A549 (cell line): Measurements from ENCODE around the gene TMEM92. TPM values are rescaled to one million over a fixed set of nuclear protein-coding genes. Genes with fewer than 3 reads are reported as not detected.
A peak's percentile ranks its signal among the peaks of the same experiment; 100 is the strongest.
"Not testable (repeated sequence)": the region's sequence is repeated elsewhere in the genome, so short reads cannot be mapped to it uniquely, and the experiment has no call there.

Experiments
- ATAC-seq, 2 experiments: fragments of 200-7000 bp in 1 of 2; fragments of >200 bp in 1 of 2; cut with Nextera tagmentation in 1 of 2; cut with Tn5 transposase in 1 of 2; 3 replicates each; pipeline versions ENCODE4 v1.8.0 to v1.9.1; 2018 to 2020; ENCODE audit warnings: mild to moderate bottlenecking in 1 of 2, moderate library complexity in 1 of 2
- CTCF ChIA-PET: fragments of 300-600 bp; sonication (Branson Sonifier 250); formaldehyde crosslinking; extraction: SDS; loops from one replicate; lab custom pipeline; 2021; ENCODE audit warnings: antibody characterized with exemption, inconsistent platforms; lab: Yijun Ruan, JAX
- POLR2A ChIA-PET: fragments of 350-600 bp; formaldehyde crosslinking; extraction: SDS; loops from one replicate; lab custom pipeline; 2021; ENCODE audit warnings: antibody characterized with exemption, inconsistent platforms; lab: Yijun Ruan, JAX
- DNase-seq, 2 experiments: peaks; one replicate each; pipeline versions ENCODE4 v3.0.0 to v3.0.0-alpha.2; 2011 to 2016; ENCODE audit warnings: low read depth in 1 of 2, low spot score in 1 of 2
- FAIRE-seq: peaks from 2 replicates; lab custom pipeline; 2011; peaks lifted over from hg19 to GRCh38; lab: Jason Lieb, UNC
- H3K27ac ChIP-seq, 2 experiments: fragments of >200 bp; sonication (Bioruptor Twin); formaldehyde crosslinking; 3 replicates each; pipeline ENCODE4 v1.5.1; 2016 to 2017
- H3K4me1 ChIP-seq: fragments of >200 bp; sonication (Bioruptor Twin); formaldehyde crosslinking; 3 replicates; pipeline ENCODE4 v1.6.1; 2016
- H3K4me2 ChIP-seq: fragments of >200 bp; sonication (Bioruptor Twin); formaldehyde crosslinking; 3 replicates; pipeline ENCODE4 v1.6.1; 2016
- H3K4me3 ChIP-seq: fragments of >200 bp; sonication (Bioruptor Twin); formaldehyde crosslinking; 3 replicates; pipeline ENCODE4 v1.5.1; 2016
- H3K9me3 ChIP-seq: fragments of >200 bp; sonication (Bioruptor Twin); formaldehyde crosslinking; 3 replicates; pipeline ENCODE4 v1.6.1; 2016
- CBX2 ChIP-seq: fragments of 200-600 bp; sonication (generic); IDR thresholded peaks from 2 replicates; pipeline ENCODE4 v1.6.1; 2016; ENCODE audit warnings: low read depth, mild to moderate bottlenecking, borderline replicate concordance
- ESRRA ChIP-seq: fragments of 150-350 bp; IDR thresholded peaks from 2 replicates; pipeline ENCODE4 v1.6.1; 2014; ENCODE audit warnings: mild to moderate bottlenecking, low read length, borderline replicate concordance
- FOSL2 ChIP-seq, 2 experiments: fragments of 450-650 bp in 1 of 2; fragments of >200 bp in 1 of 2; sonication (Bioruptor Twin) in 1 of 2; formaldehyde crosslinking; IDR thresholded peaks; 2 replicates each; pipeline versions ENCODE4 v1.5.0 to v1.6.1; 2016 to 2020; ENCODE audit warnings: mild to moderate bottlenecking in 1 of 2, moderate library complexity in 1 of 2
- FOXS1 ChIP-seq: fragments of 250-450 bp; sonication (Bioruptor Pico); IDR thresholded peaks from 2 replicates; pipeline ENCODE4 v1.5.0; 2020; ENCODE audit warnings: mild to moderate bottlenecking, moderate library complexity
- HDAC2 ChIP-seq: fragments of 200-600 bp; sonication (generic); IDR thresholded peaks from 2 replicates; pipeline ENCODE4 v1.6.1; 2016
- HEYL ChIP-seq: fragments of 250-450 bp; sonication (Bioruptor Pico); IDR thresholded peaks from 2 replicates; pipeline ENCODE4 v1.8.0; 2021; ENCODE audit warnings: mild to moderate bottlenecking, moderate library complexity
- HOXB13 ChIP-seq: fragments of 250-450 bp; sonication (Bioruptor Pico); IDR thresholded peaks from 2 replicates; pipeline ENCODE4 v1.5.0; 2020; ENCODE audit warnings: low read depth, mild to moderate bottlenecking, moderate library complexity
- MAZ ChIP-seq: fragments of 150-350 bp; IDR thresholded peaks from 2 replicates; pipeline ENCODE4 v1.6.1; 2014; ENCODE audit warnings: antibody characterized with exemption, low read depth, low read length, borderline replicate concordance
- NFE2L2 ChIP-seq: fragments of 150-350 bp; conservative IDR thresholded peaks from 2 replicates; pipeline ENCODE4 v1.6.1; 2014; ENCODE audit warnings: low read length
- NPAS2 ChIP-seq: fragments of 250-450 bp; sonication (Bioruptor Pico); IDR thresholded peaks from 2 replicates; pipeline ENCODE4 v1.8.0; 2022; ENCODE audit warnings: mild to moderate bottlenecking, moderate library complexity, borderline replicate concordance
- RARB ChIP-seq: fragments of 250-450 bp; sonication (Bioruptor Pico); IDR thresholded peaks from 2 replicates; pipeline ENCODE4 v1.8.0; 2021; ENCODE audit warnings: mild to moderate bottlenecking, moderate library complexity
- RCOR1 ChIP-seq: fragments of 150-350 bp; IDR thresholded peaks from 2 replicates; pipeline ENCODE4 v1.6.1; 2014; ENCODE audit warnings: antibody characterized with exemption, low read length, low read depth
- RFX5 ChIP-seq: fragments of 450-650 bp; IDR thresholded peaks from 2 replicates; pipeline ENCODE4 v1.7.1; 2014; ENCODE audit warnings: antibody characterized with exemption, mild to moderate bottlenecking, moderate library complexity
- RNF2 ChIP-seq: fragments of 200-600 bp; sonication (generic); IDR thresholded peaks from 2 replicates; pipeline ENCODE4 v1.6.1; 2016; ENCODE audit warnings: low read depth, mild to moderate bottlenecking, antibody characterized with exemption, moderate library complexity, borderline replicate concordance
- TFCP2L1 ChIP-seq: fragments of 250-450 bp; sonication (Bioruptor Pico); IDR thresholded peaks from 2 replicates; pipeline ENCODE4 v1.5.0; 2021; ENCODE audit warnings: mild to moderate bottlenecking
- ZC3H11A ChIP-seq: fragments of 450-650 bp; IDR thresholded peaks from 2 replicates; pipeline ENCODE4 v1.6.1; 2014; ENCODE audit warnings: antibody characterized with exemption, mild to moderate bottlenecking
- ZFP36 ChIP-seq: fragments of 450-650 bp; IDR thresholded peaks from 2 replicates; pipeline ENCODE4 v1.6.1; 2014; ENCODE audit warnings: borderline replicate concordance; ENCODE audit not compliant: partially characterized antibody
- ZNF302 ChIP-seq: fragments of 250-450 bp; sonication (Bioruptor Pico); IDR thresholded peaks from 2 replicates; pipeline ENCODE4 v1.9.0; 2021; ENCODE audit warnings: inconsistent platforms, mild to moderate bottlenecking, moderate library complexity
- ZSCAN20 ChIP-seq: fragments of 250-450 bp; sonication (Bioruptor Pico); IDR thresholded peaks from 2 replicates; pipeline ENCODE4 v1.8.0; 2022; ENCODE audit warnings: mild to moderate bottlenecking, moderate library complexity
- WGBS: methylation state at CpG from one replicate; pipeline ENCODE4 v1.1.6; 2017; ENCODE audit errors: missing lambda C conversion rate; 5-methylcytosine and 5-hydroxymethylcytosine counted together
- polyA plus RNA-seq, 4 experiments: library from polyadenylated mRNA; depleted of rRNA in 3 of 4; stranded (reverse); fragments of >200 nt; fragmentation: RNase III in 1 of 4; extraction: RNeasy Plus Mini Kit Qiagen cat#74134 plus additional on column Dnase treatment in 1 of 4; gene quantifications; 2 replicates in 3 of 4; 3 replicates in 1 of 4; pipeline ENCODE4 v1.2.3, GENCODE V29; 2011 to 2017
- TF ChIP-seq, protein P1 (sequence below): IDR thresholded peaks from 2 replicates; pipeline ENCODE4 v1.6.1; 2012; ENCODE audit warnings: low read depth, borderline replicate concordance
- TF ChIP-seq, protein P2 (sequence below): fragments of >200 bp; sonication (Bioruptor Twin); formaldehyde crosslinking; IDR thresholded peaks from 3 replicates; pipeline ENCODE4 v1.6.1; 2016
- TF ChIP-seq, protein P3 (sequence below): fragments of >200 bp; sonication (Bioruptor Twin); formaldehyde crosslinking; IDR thresholded peaks from 2 replicates; pipeline ENCODE4 v1.6.1; 2016

TMEM92 gene
- polyA plus RNA-seq, 2 of the 4 experiments (the other 2 are of a cell fraction) = 10.3 to 27.5 TPM

DNA sequence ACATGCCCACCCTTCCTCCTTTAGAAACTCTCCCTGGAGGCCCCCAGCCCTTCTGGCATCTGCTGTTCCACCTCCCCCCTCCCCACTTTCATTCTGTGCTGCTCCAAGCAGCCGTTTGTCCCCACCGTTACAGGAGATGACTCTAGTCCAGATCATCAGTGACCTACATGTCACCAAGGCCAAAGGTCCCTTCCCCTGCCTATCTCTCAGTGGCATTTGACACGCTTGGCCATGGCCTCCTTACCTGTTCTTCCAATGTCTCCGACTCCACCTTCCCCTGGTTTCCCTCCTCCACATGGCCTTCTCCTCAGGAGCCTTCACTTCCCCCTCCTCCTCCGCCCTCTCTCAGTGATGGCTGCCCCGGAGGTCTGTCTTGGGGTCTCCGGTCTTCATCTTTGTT lies 9.4 kb downstream of the TMEM92 start:
- no peak for ATAC-seq
- ChIA-PET CTCF (interaction anchor here (0.6 to 46.2 kb wide), 5 partner anchors 3 to 87 kb away, joined by 3 to 1256 read pairs (median 935); partner anchors contain the start of genes COL1A1 and TMEM92), POLR2A (interaction anchor here (0.7 kb wide), 1 partner anchor 144 kb away, joined by 4 read pairs; no protein-coding TSS in a partner anchor)
- TF ChIP-seq RCOR1 (no peak), FOSL2 (IDR thresholded peaks at IDR 0.05) (no peak), FOSL2 (CRISPR knock-in tag; IDR thresholded peaks at IDR 0.05) (no peak)
- TF ChIP-seq, protein P1, sequence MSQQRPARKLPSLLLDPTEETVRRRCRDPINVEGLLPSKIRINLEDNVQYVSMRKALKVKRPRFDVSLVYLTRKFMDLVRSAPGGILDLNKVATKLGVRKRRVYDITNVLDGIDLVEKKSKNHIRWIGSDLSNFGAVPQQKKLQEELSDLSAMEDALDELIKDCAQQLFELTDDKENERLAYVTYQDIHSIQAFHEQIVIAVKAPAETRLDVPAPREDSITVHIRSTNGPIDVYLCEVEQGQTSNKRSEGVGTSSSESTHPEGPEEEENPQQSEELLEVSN = no peak
- no peak overlapping the region for H3K4me2 ChIP-seq
- WGBS = 74% methylated on average over 7 of the region's 7 CpGs
- no peak overlapping the region for H3K4me3 ChIP-seq
- DNase-seq = no peak
- no peak overlapping the region; a peak in 1 of 6 replicates for H3K27ac ChIP-seq
- H3K4me1 ChIP-seq = peaks cover 23% of the 10 kb centered on the region
- no peak for FAIRE-seq
- no peaks in the 10 kb centered on the region for H3K9me3 ChIP-seq

DNA sequence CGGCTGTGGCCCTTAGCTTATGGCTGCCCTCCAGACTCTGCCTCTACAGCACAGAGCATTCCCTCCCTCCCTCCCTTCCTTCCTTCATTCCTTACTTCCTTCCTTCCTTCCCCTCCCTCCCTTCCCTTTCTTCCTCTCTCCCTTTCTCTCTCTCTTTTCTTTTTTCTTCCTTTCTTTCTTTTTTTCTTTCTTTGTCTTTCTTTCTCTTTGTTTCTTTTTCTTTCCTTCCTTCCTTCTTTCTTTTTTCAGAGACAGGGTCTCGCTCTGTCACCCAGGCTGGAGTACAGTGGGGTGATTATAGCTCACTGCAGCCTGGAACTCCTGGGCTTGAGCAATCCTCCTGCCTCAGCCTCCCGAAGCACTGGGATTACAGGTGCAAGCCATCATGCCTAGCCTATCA lies 11.7 kb downstream of the TMEM92 start:
- ATAC-seq (no peak), FAIRE-seq (no peak), DNase-seq (no peak)
- TF ChIP-seq, protein P1 = no peak
- TF ChIP-seq HOXB13 (no peak), ZNF302 (CRISPR knock-in tag) (no peak), FOSL2 (IDR thresholded peaks at IDR 0.05) (no peak), FOSL2 (CRISPR knock-in tag; IDR thresholded peaks at IDR 0.05) (no peak), FOXS1 (CRISPR knock-in tag) (no peak), RNF2 (no peak)
- TF ChIP-seq, protein P2, sequence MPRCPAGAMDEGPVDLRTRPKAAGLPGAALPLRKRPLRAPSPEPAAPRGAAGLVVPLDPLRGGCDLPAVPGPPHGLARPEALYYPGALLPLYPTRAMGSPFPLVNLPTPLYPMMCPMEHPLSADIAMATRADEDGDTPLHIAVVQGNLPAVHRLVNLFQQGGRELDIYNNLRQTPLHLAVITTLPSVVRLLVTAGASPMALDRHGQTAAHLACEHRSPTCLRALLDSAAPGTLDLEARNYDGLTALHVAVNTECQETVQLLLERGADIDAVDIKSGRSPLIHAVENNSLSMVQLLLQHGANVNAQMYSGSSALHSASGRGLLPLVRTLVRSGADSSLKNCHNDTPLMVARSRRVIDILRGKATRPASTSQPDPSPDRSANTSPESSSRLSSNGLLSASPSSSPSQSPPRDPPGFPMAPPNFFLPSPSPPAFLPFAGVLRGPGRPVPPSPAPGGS = no peak
- Histone ChIP-seq H3K4me2 (no peak overlapping the region), H3K27ac (peak overlapping the region in 1 of 2 experiments; percentile 27; a peak in 1 of 6 replicates), H3K4me1 (peaks cover 26% of the 10 kb centered on the region), H3K9me3 (no peaks in the 10 kb centered on the region), H3K4me3 (no peak overlapping the region)
- CTCF ChIA-PET = interaction anchor here (1.0 to 46.2 kb wide), 6 partner anchors 5 to 169 kb away, joined by 3 to 1256 read pairs (median 470); partner anchors contain the start of genes COL1A1 and TMEM92
- whole genome bisulfite sequencing = 82% methylated on average over 3 of the region's 3 CpGs
- POLR2A ChIA-PET = no interaction called here

DNA sequence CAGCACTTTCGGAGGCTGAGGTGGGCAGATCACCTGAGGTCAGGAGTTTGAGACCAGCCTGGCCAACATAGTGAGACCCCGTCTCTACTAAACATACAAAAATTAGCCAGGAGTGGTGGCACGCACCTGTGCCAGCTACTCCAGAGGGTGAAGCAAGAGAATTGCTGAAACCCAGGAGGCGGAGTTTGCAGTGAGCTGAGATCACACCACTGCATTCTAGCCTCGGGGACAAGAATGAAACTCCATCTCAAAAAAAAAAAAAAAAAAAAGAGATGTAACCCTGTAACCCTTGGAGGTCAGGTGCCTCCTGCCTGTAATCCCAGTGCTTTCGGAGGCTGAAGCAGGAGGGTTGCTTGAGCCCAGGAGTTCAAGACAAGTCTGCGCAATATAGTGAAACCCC lies 13.0 kb downstream of the TMEM92 start:
- Histone ChIP-seq H3K27ac (peak overlapping the region in 1 of 2 experiments; percentile 91; a peak in 2 of 6 replicates), H3K4me1 (peaks cover 28% of the 10 kb centered on the region)
- POLR2A ChIA-PET = interaction anchor here (0.6 kb wide), 1 partner anchor 109 kb away, joined by 3 read pairs; no protein-coding TSS in a partner anchor
- H3K4me2 ChIP-seq, ATAC-seq, FAIRE-seq, H3K9me3 ChIP-seq, H3K4me3 ChIP-seq, DNase-seq: not testable (repeated sequence)
- WGBS = 86% methylated on average over 7 of the region's 7 CpGs
- CTCF ChIA-PET = interaction anchor here (0.7 to 46.2 kb wide), 6 partner anchors 7 to 136 kb away, joined by 3 to 1256 read pairs (median 630); partner anchors contain the start of genes COL1A1 and TMEM92

DNA sequence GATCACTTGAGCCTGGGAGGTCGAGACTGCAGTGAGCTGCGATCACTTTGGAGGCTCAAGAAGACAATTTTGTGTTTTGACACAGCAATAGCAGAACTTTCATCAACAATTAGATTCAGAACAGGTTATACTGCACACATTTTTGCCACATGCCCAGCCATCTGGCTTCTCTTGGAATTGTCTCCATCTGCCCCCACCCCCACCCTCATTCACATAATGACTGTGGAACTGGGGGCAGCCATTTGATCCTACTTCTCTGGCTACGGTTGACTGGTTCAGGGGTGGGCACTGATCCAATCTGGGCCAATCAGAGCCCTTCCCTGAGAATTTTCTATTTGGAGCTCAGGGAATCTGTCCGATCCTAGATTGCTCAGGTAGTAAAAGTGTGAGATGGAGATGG lies 14.0 kb downstream of the TMEM92 start:
- Histone ChIP-seq H3K27ac (peak overlapping the region; percentile 85 to 91; a peak in 4 of 6 replicates), H3K9me3 (no peaks in the 10 kb centered on the region), H3K4me1 (peaks cover 28% of the 10 kb centered on the region), H3K4me3 (no peak overlapping the region), H3K4me2 (peak overlapping the region; percentile 83; the same call in 1 of the 3 replicates)
- CTCF ChIA-PET = interaction anchor here (1.4 to 46.2 kb wide), 6 partner anchors 8 to 126 kb away, joined by 4 to 1256 read pairs (median 630); partner anchors contain the start of genes COL1A1 and TMEM92
- no peak for TF ChIP-seq HEYL (CRISPR knock-in tag)
- TF ChIP-seq CBX2 = no peak
- TF ChIP-seq RNF2 = no peak
- no peak for TF ChIP-seq ESRRA
- TF ChIP-seq, protein P3, sequence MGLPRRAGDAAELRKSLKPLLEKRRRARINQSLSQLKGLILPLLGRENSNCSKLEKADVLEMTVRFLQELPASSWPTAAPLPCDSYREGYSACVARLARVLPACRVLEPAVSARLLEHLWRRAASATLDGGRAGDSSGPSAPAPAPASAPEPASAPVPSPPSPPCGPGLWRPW = no peak
- no peak for TF ChIP-seq RARB (CRISPR knock-in tag)
- no peak for TF ChIP-seq NFE2L2
- no peak for TF ChIP-seq ZSCAN20 (CRISPR knock-in tag)
- no peak for TF ChIP-seq ZFP36
- TF ChIP-seq, protein P1 = no peak
- no peak for TF ChIP-seq ZNF302 (CRISPR knock-in tag)
- no peak for TF ChIP-seq RFX5
- TF ChIP-seq HDAC2 = no peak
- no peak for TF ChIP-seq ZC3H11A
- TF ChIP-seq, protein P2 = no peak
- no peak for TF ChIP-seq NPAS2 (CRISPR knock-in tag)
- TF ChIP-seq MAZ = no peak
- TF ChIP-seq TFCP2L1 (CRISPR knock-in tag) = no peak
- TF ChIP-seq FOXS1 (CRISPR knock-in tag) = no peak
- no peak for TF ChIP-seq FOSL2 (IDR thresholded peaks at IDR 0.05)
- TF ChIP-seq FOSL2 (CRISPR knock-in tag; IDR thresholded peaks at IDR 0.05) = no peak
- POLR2A ChIA-PET = interaction anchor here (1.0 to 2.8 kb wide), 2 partner anchors 9 to 15 kb away, joined by 4 to 12 read pairs; partner anchors contain the start of gene TMEM92
- ATAC-seq = no peak
- 91% methylated on average over 4 of the region's 4 CpGs for WGBS
- no peak for FAIRE-seq
- DNase-seq = no peak
